Measurements from ENCODE around the gene ITPR2. TPM values are rescaled to one million over a fixed set of nuclear protein-coding genes. Genes with fewer than 3 reads are reported as not detected.

Gene ITPR2
- total and polyA plus RNA-seq, 2 of the 13 experiments (the other 11 are each of a cell fraction or from before 2014, with no cell fraction given), result 31.9 to 81.9 TPM

- peak; percentile 98 for TF ChIP-seq HNF4A (CRISPR knock-in tag; IDR thresholded peaks at IDR 0.05)
- TF ChIP-seq HOMEZ (CRISPR knock-in tag; IDR thresholded peaks at IDR 0.05; ENCODE audit: low read depth), result peak; percentile 91
- TF ChIP-seq KMT2B (CRISPR knock-in tag; IDR thresholded peaks at IDR 0.05), result peak; percentile 55; the same call in 1 of the 2 replicates
- TF ChIP-seq HOXA3 (CRISPR knock-in tag; IDR thresholded peaks at IDR 0.05), result peak; percentile 71
- peak; percentile 68; the same call in 1 of the 2 replicates for TF ChIP-seq NCOA1 (CRISPR knock-in tag; IDR thresholded peaks at IDR 0.05)
- TF ChIP-seq ZNF292 (CRISPR knock-in tag; IDR thresholded peaks at IDR 0.05; ENCODE audit: borderline replicate concordance, low read depth), result peak; percentile 64
- TF ChIP-seq KLF13 (CRISPR knock-in tag; IDR thresholded peaks at IDR 0.05), result no peak
- peak; percentile 58; the same call in 1 of the 2 replicates for TF ChIP-seq ARNT2 (CRISPR knock-in tag; IDR thresholded peaks at IDR 0.05; ENCODE audit: low read depth)
- no peak for TF ChIP-seq GRHL1 (CRISPR knock-in tag; conservative IDR thresholded peaks at IDR 0.05)
- peak; percentile 91 for TF ChIP-seq KDM1A (CRISPR knock-in tag; IDR thresholded peaks at IDR 0.05)
- peak; percentile 98 for TF ChIP-seq SOX5 (CRISPR knock-in tag; IDR thresholded peaks at IDR 0.05; ENCODE audit: borderline replicate concordance)
- no peak for TF ChIP-seq U2AF1 (optimal IDR thresholded peaks at IDR 0.05; ENCODE audit: low read depth, low read length)
- TF ChIP-seq ARID4A (CRISPR knock-in tag; IDR thresholded peaks at IDR 0.05; ENCODE audit: borderline replicate concordance), result peak; percentile 21; the same call in 1 of the 2 replicates
- TF ChIP-seq ARNTL (CRISPR knock-in tag; IDR thresholded peaks at IDR 0.05), result peak; percentile 76
- peak; percentile 59; the same call in 1 of the 2 replicates for TF ChIP-seq ELF4 (CRISPR knock-in tag; IDR thresholded peaks at IDR 0.05; ENCODE audit: borderline replicate concordance)
- peak; percentile 63; the same call in 1 of the 2 replicates for TF ChIP-seq JUNB (CRISPR knock-in tag; IDR thresholded peaks at IDR 0.05; ENCODE audit: borderline replicate concordance)
- TF ChIP-seq MIER2 (CRISPR knock-in tag; IDR thresholded peaks at IDR 0.05), result peak; percentile 58; the same call in 1 of the 2 replicates
- TF ChIP-seq SOX6 (IDR thresholded peaks at IDR 0.05), result no peak
- TF ChIP-seq SOX6 (CRISPR knock-in tag; IDR thresholded peaks at IDR 0.05), result peak; percentile 99
- peak; percentile 48 for TF ChIP-seq TFDP2 (CRISPR knock-in tag; IDR thresholded peaks at IDR 0.05)
- TF ChIP-seq ZNF543 (CRISPR knock-in tag; IDR thresholded peaks at IDR 0.05), result peak; percentile 49; the same call in 1 of the 2 replicates
Measured at GRCh38 chr12:26736563-26737486, 96.2 kb downstream of the ITPR2 start (continued).
